UCSD-AML1 (cell line): ENCODE measurements around the gene ZBTB7A.

Experiments used
- DNase-seq: peaks from one replicate; lab custom pipeline; 2025; ENCODE audit not compliant: unreplicated experiment; lab: John Stamatoyannopoulos, UW

Gene ZBTB7A

GRCh38 chr19:4038661-4039423, 27.9 kb downstream of the ZBTB7A start:
- no peak for DNase-seq

GRCh38 chr19:4038057-4038456, 28.6 kb downstream of the ZBTB7A start:
- no peak for DNase-seq

GRCh38 chr19:4037301-4037949, 29.3 kb downstream of the ZBTB7A start:
- DNase-seq, result no peak

GRCh38 chr19:4036576-4037300, 30.0 kb downstream of the ZBTB7A start:
- DNase-seq, result no peak

GRCh38 chr19:4035582-4035981, 31.1 kb downstream of the ZBTB7A start:
- no peak for DNase-seq

- no peak for DNase-seq
These were observed 31.6 kb downstream of the ZBTB7A start for GRCh38 chr19:4035018-4035566.

DNA sequence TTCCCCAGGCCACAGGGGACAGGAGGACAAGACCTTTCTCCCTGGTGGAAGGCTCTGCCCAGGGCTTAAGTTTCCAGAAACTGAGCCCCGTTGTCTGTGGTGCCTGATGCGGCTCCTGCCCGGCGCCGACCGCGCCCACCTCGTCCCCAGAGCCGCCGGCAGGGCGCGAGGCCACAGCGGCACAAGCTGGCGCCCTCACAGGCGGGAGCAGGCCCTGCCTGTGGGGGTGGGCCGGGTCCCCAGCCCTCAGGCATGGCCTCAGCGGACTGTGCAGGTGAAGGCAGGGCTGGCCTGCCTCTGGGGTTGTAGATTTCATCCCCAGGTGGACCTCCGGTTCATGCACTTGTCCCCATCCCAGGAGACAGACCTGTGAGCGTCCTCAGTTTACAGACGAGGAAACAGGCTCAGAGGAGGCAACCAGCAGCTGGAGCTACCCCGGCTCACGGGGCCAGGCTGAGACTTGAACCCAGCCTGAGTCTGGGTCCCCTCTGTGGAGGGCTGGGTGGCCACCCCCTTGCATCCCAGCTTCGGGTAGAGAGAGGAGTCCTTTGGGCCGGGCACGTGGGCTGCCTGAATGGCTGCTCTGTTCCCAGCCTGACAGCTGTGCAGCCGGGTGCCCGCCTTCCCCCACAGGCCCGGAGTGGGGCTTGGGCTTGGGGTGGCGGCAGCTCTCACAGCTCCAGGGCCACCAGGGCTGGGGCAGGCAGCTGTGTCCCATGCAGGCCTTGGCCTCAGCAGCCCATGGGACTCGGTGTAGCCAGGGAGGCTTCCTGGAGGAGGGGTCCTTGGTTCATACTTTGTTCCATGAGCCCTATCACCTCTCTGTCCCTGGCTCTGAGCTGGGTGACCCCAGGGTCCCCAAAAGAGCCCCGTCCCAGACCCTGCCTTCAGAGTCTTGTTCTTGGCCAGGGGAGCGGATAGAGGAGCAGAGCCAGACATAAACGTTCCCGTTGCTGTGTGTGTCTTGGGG, 32.4 kb downstream of the ZBTB7A start:
- no peak for DNase-seq

DNA sequence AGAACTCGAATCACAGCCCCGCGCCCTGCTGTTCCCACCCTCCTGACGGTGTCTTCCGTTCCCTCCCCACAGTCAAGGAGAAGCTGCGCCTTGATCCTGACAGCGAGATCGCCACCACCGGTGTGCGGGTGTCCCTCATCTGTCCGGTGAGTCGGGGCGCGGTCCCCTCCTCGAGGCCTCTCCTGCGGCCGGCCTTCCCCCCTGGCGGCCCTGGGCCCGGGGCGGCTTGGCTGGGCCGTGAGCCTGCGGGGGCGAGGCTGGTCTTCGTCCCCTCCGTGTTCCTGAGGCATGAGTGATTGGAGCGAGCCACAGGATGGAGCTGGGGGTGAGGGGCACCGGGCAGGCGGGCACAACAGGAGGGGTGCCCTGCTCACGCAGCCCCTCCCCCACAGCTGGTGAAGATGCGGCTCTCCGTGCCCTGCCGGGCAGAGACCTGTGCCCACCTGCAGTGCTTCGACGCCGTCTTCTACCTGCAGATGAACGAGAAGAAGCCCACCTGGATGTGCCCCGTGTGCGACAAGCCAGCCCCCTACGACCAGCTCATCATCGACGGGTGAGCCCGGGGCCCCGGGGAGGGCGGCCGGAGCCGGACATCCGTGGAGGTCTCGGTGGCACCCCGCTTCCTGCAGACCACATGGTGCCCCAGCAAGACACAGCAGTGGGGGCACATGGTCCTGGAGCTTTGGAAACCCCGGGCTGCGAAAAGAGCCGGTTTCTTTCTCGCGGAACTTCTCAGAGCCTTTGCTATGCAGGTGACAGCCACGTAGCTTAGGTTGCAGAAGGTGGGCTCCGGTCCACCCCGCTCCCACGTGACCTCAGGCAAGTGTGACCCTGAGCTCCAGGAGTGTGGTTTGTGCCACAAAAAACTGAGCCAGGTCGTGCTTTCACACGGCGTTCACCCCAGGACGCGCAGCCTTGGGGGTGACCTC, 33.4 kb downstream of the ZBTB7A start:
- DNase-seq, result no peak

DNA sequence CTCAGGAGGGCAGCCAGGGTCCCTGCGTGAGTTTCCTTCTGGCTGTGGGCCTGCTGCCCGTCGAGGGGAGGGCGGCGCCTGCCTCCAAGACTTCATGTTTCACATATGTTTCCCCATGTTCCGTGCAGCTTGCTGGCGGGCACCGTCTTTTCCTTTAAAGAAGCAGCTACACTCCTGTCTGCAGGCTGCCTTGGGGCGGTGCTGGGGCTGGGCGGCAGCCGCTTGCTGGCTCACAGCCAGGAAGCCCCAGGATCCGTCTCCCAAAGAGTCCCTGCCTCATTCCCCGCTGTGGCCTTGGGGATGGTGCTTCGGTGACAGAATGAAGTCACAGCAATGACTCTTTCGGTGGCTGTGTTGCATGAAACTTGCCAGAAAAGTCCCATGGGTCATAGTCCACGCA, 34.3 kb downstream of the ZBTB7A start:
- DNase-seq, result no peak

GRCh38 chr19:4031420-4031819, 35.3 kb downstream of the ZBTB7A start:
- DNase-seq, result no peak

DNA sequence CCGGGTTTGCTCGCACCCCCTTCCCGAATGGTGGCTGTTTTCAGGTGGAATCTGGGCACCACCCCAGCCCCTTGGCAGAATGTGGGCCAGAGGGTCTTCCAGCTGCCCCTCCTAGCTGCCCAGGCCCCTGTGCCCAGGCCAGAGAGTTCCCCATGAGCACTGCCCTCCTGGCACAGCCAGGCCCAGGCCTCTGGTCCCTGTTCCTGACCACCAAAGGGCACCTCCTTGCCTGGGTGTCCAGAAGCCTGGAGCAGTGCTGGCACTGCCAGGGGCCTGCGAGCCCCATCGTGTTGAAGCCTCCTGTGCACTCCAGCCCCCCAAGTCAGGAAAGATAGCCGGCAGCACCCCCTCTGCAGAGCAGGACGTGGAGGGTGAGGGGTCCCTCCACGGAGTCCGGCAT, 35.7 kb downstream of the ZBTB7A start:
- DNase-seq, result no peak

- DNase-seq, result no peak
These were observed 36.1 kb downstream of the ZBTB7A start for GRCh38 chr19:4030552-4030951.

DNA sequence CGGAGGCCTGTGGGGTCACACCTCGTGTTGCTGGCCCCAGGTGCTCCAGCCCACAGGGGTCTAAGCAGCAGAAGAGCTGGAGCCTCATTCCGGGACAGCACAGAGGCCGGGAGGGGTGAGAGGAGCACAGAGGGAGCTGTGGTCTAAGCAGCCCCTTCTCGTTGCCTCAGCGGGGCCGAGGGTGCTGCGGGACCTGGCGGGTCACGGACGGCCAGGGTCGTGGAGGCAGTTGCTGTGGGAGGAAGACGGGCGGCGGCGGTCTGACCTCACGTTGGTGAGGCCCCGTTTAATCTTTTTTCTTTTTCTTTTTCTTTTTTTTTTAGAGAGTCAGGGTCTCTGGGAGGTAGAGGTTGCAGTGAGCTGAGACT, 37.5 kb downstream of the ZBTB7A start:
- no peak for DNase-seq

DNA sequence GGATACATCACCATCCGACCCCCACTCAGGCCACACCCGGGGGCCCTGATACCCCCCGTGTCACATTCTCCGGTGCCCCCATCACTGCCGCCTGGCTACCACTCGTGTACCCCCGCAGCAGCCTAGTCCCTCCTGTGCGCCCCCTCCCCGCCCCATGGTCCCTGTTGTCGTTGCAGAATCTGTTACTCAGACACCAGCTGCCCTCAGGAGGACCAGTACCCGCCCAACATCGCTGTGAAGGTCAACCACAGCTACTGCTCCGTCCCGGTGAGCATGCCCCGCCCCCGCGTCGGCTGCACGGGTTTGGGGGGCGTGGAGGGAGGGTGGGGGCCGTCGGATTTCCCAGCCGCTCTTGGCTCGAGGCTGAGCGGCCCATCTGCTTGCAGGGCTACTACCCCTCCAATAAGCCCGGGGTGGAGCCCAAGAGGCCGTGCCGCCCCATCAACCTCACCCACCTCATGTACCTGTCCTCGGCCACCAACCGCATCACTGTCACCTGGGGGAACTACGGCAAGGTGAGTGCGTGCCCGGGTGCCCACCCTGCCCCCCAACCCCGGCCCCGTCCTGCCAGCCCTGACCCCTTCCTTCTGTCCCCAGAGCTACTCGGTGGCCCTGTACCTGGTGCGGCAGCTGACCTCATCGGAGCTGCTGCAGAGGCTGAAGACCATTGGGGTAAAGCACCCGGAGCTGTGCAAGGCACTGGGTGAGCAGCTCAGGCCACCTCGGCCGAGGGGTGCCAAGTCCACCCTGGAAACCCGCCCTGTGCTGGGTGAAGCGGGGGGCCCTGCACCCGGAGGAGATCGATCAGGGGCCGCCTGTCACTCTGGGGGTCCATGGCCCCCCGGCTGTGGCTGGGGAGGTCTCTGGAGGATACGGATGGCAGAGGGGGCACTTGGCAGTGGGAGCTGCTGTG, 38.1 kb downstream of the ZBTB7A start:
- DNase-seq, result no peak

- no peak for DNase-seq
These were observed 39.6 kb downstream of the ZBTB7A start for GRCh38 chr19:4027146-4027545.

GRCh38 chr19:4025317-4025716, 41.4 kb downstream of the ZBTB7A start:
- no peak for DNase-seq

DNA sequence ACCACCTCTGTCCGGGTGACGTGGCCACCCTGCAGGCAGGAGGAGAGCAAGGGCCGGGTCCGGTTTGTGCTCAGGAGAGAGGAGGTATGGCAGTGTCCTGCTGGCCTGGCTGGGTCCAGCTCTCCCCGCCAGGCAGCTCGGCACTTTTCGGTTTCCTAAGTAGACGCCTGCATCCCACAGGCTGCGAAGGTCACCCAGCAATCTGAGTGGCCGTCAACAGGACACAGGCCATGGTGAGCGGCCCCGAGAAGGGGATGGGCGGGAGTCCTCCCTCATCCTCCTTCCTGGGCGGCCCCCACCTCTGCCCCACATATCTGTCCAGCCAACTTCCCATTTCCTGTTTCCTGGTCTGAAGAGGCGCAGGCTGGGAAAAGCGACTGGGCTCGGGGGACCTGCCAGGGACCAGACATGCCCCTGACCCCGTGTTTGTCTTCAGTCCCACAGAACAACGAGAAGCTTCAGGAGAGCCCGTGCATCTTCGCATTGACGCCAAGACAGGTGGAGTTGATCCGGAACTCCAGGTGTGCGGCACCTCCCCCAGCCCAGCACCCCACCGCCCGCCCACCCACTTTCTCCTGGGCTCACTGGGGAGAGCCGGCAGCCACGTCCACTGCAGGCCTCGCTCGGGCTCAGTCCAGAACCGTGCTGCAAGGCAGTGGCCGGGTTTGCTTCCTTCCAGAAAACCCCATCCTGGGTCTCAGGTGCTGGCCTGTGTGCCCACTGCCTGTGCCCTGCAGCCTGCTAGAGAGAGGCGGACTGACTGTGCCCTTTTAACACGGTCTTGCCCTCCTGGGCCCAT, 42.9 kb downstream of the ZBTB7A start:
- DNase-seq, result no peak

DNA sequence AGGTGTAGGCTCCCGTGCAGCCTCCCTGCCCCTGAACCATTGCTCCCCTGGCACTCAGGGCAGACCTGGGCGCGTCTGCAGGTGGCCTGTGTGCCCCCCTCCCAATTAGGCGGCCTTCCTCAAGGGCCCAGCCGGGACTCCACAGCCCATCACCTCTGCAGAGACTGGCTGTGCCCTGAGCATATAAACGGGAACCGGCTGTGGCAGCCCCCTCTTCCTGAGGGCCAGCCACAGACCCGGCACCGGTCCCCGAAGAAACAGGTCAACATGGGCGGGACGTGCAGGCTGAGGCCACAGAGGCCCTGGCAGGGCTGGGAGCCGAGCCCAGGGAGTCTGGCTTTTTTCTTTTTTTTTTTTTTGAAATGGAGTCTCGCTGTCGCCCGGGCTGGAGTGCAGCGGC, 47.1 kb downstream of the ZBTB7A start:
- DNase-seq, result no peak
